HG02885 (cell line): ENCODE results near the gene TRIM69.
A peak's percentile ranks its signal among the peaks of the same experiment; 100 is the strongest.

Experiments
- ATAC-seq: cut with Tn5 transposase; IDR thresholded peaks from one replicate; pipeline ENCODE4 v1.9.1; 2021; ENCODE audit warnings: mild to moderate bottlenecking; ENCODE audit not compliant: unreplicated experiment, poor library complexity

The TRIM69 gene

DNA sequence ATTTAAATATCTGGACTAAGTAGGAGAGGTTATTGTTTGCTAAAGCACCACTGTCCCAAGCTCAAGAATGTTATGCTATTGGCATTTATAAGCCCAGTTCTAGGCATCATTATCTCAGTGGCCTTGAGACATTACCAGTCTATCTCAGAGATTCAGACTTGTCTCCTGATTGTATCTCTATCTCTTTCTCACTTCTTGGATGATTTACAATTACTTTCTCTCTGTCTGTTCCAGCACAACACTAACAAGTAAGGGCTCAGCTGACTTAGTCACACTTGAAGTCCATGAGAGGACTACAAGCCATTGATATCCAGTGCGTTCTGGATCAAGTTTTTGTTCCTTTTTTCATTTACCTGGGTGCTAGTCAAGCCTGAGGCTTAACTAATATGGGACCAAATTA is 60.2 kb downstream of the TRIM69 start:
- ATAC-seq: no peak

DNA sequence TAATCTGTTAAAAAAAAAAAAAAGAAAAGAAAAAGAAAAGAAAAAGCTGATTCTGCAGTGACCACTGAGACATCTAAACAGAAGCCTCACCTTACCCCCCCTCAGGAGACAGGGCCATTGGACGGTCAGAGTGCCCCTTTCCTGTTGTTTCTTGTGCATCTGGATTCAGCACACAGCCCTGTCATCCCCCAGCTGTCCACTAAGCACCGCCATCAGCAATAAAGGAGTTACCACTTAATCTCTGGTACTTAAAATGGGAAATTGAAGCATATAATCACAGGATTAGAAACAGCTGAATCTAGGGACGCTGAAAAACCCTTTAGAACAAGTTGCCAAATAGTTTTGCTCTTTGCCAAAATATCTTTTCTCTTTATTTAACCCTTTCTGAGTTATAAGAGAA is 62.5 kb downstream of the TRIM69 start:
- ATAC-seq: no peak

DNA sequence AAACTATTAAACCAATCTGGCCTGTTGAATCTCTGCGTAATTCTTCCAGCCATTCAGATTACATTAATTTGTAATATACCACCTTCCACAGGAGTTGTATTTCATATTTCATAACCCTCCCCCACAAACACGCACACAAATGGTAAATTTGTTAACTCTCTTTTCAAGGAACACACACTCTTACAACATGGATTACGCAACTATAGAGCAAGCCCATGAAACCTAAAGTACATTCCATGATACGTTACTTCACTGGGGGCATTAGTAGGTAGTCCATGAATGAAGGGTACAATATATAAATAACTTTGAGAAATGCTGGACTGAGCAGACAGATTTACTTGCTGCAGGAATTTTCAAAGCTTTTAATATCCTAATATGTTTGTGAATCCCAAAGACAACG is 65.0 kb downstream of the TRIM69 start:
- ATAC-seq: no peak

DNA sequence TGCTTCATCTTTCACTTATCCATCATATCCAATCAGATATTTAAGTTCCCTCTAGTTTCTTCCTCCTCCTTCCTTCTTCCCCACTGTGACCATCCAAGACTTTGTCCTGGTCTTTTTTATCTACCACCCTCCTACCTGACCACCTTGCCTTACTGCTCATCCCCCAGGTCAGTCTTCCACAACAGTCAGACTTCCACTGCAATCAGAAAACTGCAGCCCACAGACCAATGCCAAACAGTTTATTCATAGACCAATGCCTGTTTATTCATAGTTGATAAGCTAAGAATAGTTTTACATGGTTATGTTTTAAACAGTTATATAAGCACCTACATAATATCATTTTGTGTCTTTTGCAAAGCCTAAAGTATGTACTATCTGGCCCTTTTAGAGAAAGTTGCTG is 65.5 kb downstream of the TRIM69 start:
- ATAC-seq: no peak

DNA sequence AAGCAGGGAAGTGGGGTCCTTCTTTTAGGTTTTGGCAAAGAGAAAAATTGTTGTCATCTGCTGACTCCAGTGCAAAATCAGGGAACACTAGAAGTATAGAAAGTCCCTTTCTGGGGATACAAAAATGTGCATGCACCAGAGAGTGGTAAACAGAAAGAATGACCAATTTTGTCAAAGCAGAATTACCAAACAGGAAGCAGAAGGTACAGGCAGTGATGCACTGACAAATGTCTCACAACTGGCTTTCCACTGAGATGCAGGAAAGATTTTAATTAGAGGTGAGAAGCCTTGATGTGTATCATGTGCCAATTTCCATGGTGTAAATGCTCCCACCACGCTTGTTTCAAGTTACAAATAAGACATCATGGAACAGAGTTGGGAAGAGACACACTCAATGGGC is 66.0 kb downstream of the TRIM69 start:
- ATAC-seq: peak; percentile 73

DNA sequence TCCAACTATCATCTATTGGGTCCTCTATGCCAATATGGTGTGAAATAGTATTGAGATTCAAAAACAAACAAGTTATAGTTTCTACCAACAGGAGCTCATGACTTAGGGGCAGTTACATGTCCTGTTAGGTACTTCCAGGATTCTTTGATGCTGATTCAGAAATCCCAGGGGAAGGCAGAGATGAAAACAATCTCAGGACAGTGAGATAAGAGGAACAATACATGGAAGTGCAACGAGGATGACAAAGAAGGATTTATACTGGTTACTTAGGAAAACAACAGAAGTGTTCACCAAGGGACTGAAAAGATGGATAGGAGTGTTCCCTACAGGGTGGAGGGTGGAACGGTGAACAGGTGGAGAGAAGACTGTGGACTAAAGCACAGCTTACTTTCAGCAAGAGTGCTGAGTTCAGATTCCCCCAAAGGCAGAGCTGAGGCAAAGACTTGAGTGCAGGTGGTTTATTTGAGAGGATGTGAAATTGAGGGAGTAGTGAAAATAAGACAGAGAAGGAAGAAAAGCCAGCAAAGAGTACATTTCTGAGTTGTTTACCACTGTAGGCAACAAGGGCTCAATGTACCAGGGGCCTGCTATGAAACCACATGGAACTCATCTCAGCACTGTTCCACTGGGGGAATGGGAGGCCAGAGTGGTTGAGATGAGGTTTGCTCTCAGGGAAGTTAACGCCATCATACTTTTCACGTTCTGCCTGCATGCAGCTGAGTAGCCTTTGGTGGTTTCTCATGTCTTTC is 68.1 kb downstream of the TRIM69 start:
- ATAC-seq: peak; percentile 59

DNA sequence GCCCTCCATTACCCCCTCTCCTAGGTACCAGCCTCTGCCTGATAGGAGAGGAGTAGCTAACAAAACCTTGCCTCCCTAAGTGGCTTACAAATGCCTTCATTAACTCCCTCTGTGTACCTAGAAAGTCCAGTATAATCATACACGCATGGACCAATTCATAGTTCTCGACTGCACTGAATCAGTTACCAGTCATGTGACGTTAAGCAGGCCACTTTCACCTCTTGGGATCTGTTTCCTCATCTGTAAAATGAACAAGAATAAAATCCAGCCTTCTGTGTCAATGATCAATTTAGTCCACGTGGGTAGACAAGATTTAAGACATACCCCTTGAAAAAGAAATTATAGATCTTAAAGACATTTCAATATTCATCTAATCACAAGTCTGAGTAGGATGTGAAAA is 72.2 kb downstream of the TRIM69 start:
- ATAC-seq: no peak

DNA sequence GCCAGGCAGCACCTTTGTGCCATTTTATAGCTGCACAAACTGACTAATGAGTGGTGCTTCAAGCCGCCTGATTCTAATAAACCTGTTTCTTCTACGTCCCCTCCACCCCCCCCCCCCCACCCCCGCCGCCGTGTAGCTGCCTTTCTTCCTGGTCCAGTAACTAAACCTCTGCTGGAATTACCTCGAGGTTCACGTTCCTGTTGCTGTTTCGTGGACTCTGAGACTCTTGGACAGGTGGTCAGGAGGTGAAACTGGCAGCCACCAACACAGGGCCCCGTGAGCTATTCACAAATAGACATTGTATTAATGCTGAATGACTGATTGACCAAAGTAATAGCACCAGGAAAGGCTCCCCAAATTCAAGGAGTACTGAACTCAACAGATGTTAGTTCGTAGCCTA is 73.9 kb downstream of the TRIM69 start:
- ATAC-seq: no peak

DNA sequence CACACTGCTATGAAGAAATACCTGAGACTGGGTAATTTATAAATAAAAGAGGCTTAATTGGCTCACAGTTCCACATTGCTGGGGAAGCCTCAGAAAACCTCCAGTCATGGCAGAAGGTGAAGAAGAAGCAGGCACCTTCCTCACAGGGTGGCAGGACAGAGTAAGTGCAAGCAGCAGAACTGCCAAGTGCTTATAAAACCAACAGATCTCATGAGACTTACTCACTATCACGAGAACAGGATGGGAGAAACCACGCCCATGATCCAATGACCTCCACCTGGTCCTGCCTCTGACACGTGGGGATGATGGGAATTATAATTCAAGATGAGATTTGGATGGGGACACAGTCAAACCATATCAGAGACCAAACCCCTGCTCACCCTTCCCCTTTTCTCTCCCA is 75.0 kb downstream of the TRIM69 start:
- no peak for ATAC-seq

DNA sequence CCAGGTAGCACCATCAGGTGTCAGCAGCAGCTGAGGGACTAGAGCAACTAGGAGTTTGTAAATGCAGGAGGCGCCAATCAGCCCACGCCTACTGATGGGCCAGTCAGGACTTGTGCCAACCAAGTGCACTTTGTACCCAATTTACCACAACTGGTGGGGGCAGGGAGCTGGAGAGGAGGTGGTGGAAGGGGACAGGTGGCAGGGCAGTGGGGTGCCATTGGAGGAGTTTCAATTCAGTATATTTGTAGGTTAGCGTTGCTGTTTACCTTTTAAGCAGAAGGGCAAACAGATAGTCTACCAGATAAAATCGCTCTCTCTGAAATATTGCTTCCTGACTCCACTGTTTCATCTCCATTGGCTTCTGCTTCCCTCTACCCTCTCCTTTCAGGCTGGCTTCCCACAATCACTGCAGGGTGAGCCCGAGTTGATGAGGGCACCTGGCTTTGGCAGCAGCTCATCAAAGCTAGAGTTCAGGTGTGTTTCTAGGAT is 75.7 kb downstream of the TRIM69 start:
- ATAC-seq: no peak

DNA sequence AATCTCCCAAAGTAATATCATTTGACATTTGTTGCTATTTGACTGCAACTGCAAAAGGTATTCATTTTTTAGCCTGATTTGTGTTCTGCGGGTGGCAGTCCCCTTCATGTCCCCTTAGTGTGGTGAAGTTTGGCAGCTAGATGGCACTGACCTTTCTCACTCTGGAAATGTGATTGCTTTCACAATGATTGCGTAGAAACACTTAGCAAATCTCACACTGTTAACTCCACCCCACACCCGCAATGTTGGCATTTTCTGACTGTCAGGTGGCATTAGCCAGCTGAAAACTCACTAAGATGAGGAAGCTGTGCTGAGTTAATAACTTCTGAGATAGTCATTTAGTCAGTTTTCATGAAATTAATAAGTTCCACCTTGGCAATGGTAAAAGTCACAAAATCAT is 76.9 kb downstream of the TRIM69 start:
- no peak for ATAC-seq
